ENCODE measurements around the gene RC3H2. TPM values are rescaled to one million over a fixed set of nuclear protein-coding genes. Genes with fewer than 3 reads are reported as not detected.
"Not testable (repeated sequence)": the region's sequence is repeated elsewhere in the genome, so short reads cannot be mapped to it uniquely, and the experiment has no call there.

RC3H2 gene
- total and polyA plus RNA-seq, 7 donors, result 5.6 to 33.7 (median 24.8) TPM

DNA sequence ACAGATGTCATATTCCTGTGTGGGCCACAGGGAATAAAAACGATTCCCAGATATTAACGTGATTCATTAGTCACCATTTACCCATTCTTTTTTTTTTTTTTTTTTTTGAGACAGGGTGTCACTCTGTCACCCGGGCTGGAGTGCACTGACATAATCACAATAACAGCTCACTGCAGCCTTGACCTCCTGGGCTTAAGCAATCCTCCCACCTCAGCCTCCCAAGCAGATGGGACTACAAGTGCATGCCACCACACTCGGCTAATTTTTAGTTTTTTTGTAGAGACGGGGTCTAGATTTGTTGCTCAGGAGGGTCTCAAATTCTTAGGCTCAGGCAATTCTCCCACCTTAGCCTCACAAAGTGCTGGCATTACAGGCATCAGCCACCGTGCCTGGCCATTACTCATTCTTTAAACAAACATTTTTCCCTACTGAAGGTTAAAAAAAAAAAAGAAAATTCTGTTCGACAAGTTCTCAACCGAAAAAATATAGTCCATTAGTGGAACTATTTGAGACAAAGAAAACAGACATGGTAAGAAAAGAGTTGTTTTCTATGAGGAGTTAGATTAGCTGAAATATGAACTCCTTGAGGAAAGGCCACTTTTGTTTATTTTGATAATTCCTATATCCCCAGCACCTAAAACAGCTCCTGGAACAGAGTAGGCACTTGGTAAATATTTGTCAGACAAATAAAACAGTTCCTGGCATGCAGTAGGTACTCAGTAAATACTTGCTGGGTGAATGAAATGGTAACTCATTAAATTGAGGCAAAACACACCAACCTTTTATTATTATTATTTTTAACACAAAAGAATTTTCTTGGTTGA is 44.6 kb downstream of the RC3H2 start:
- intact Hi-C loops (cut with DNase I), result no loop called here

DNA sequence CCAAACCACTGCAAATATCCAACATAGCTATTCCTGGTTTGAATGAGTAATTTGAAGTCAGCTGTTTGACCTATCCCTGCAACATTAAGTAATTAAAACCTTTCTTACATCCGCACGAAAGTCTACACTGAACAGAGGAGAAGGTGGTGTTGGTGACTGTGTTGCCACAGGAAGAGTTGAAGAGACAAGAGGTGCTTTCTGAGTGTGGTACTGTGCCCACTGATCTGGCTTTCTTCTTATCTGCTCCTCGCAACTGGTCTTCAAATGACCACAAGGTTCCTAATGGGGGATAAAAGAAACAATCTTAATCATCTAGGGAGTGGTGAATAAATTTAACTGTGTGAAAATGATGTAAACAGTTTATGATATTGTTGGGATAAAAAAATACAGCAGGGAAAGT is 47.3 kb downstream of the RC3H2 start:
- TF ChIP-seq, protein P1, sequence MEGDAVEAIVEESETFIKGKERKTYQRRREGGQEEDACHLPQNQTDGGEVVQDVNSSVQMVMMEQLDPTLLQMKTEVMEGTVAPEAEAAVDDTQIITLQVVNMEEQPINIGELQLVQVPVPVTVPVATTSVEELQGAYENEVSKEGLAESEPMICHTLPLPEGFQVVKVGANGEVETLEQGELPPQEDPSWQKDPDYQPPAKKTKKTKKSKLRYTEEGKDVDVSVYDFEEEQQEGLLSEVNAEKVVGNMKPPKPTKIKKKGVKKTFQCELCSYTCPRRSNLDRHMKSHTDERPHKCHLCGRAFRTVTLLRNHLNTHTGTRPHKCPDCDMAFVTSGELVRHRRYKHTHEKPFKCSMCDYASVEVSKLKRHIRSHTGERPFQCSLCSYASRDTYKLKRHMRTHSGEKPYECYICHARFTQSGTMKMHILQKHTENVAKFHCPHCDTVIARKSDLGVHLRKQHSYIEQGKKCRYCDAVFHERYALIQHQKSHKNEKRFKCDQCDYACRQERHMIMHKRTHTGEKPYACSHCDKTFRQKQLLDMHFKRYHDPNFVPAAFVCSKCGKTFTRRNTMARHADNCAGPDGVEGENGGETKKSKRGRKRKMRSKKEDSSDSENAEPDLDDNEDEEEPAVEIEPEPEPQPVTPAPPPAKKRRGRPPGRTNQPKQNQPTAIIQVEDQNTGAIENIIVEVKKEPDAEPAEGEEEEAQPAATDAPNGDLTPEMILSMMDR (IDR thresholded peaks at IDR 0.05), result no peak
- Histone ChIP-seq H3K36me3 (ENCODE audit: insufficient read depth in 1 of 2, low read depth in 1 of 2) (peaks cover 2 to 90% of the 10 kb centered on the region in 2 donors), H3K27me3 (ENCODE audit: insufficient read depth in 3 of 3, low read length in 2 of 3) (no peaks in the 10 kb centered on the region), H3K4me3 (no peak overlapping the region), H3K4me1 (no peaks in the 10 kb centered on the region), H3K27ac (no peak overlapping the region), H3K9me3 (no peaks in the 10 kb centered on the region)
- ATAC-seq (no peak), DNase-seq (no peak)
- WGBS, 3 donors, result 96 to 98% (median 98%) methylated on average over 3 of the region's 3 CpGs
- intact Hi-C loops (cut with DNase I), result no loop called here

More for the DNA sequence above, 44.6 kb downstream of the RC3H2 start:
- 91 to 92% (median 91%) methylated on average over 8 of the region's 8 CpGs for WGBS, 3 donors
- no peak for DNase-seq
- TF ChIP-seq, protein P1 (IDR thresholded peaks at IDR 0.05), result no peak
- ATAC-seq, result no peak
- Histone ChIP-seq H3K27ac (no peak overlapping the region), H3K4me1 (no peaks in the 10 kb centered on the region), H3K4me3 (no peak overlapping the region), H3K27me3 (ENCODE audit: insufficient read depth in 3 of 3, low read length in 2 of 3) (no peaks in the 10 kb centered on the region), H3K36me3 (ENCODE audit: insufficient read depth in 1 of 2, low read depth in 1 of 2) (peaks cover 2 to 73% of the 10 kb centered on the region in 2 donors), H3K9me3 (no peaks in the 10 kb centered on the region)

DNA sequence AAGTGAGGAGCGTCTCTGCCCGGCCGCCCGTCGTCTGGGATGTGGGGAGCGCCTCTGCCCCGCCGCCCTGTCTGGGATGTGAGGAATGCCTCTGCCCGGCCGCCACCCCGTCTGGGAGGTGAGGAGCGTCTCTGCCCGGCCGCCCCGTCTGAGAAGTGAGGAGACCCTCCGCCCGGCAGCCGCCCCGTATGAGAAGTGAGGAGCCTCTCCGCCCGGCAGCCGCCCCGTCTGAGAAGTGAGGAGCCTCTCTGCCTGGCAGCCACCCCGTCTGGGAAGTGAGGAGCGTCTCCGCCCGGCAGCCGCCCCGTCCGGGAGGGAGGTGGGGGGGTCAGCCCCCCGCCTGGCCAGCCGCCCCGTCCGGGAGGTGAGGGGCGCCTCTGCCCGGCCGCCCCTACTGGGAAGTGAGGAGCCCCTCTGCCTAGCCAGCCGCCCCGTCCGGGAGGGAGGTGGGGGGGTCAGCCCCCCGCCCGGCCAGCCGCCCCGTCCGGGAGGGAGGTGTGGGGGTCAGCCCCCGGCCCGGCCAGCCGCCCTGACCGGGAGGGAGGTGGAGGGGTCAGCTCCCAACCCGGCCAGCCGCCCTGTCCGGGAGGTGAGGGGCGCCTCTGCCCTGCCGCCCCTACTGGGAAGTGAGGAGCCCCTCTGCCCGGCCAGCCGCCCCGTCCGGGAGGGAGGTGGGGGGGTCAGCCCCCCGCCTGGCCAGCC is 52.9 kb downstream of the RC3H2 start:
- H3K27ac ChIP-seq; H3K9me3 ChIP-seq; intact Hi-C loops (cut with DNase I); ATAC-seq; H3K4me3 ChIP-seq; H3K4me1 ChIP-seq; DNase-seq; H3K27me3 ChIP-seq (ENCODE audit: insufficient read depth in 3 of 3, low read length in 2 of 3): not testable (repeated sequence)
- 95 to 96% (median 96%) methylated on average over 13 to 38 of the region's 59 CpGs for WGBS, 3 donors
- peaks cover 6 to 89% of the 10 kb centered on the region in 2 donors for H3K36me3 ChIP-seq (ENCODE audit: insufficient read depth in 1 of 2, low read depth in 1 of 2)

DNA sequence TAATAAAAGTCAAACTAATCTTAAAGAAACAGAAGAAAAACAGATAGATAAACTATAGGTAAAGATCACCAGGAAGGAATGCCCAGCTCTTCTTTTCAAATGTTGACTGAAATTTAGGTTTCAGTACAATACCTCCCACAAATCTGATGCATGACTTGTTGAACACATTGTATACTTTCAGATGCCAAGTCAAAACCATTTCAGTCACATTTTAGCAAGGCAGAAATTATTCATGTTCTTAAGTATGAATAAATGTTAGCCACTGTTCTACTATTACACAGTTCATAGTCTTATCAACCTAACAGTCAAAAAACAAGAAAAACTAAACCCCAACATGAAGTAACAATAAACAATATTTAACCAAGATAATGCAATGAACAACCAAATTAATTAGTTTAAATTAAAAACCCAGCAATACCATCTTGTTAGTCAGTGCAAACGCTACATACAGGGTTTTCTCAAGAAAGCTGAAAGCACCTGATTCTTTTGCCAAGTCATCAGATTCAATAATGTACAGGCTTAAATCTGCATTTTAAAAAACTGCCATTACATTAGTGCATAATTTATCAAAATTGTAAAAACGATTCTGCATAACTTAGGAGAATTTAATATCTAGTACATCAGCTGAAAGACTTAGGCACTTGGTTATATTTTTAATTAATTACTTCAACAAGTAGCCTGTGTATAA is 56.8 kb downstream of the RC3H2 start:
- H3K4me1 ChIP-seq, result no peaks in the 10 kb centered on the region
- TF ChIP-seq, protein P1 (IDR thresholded peaks at IDR 0.05), result no peak
- H3K9me3 ChIP-seq, result no peaks in the 10 kb centered on the region
- H3K27ac ChIP-seq, result no peak overlapping the region
- 86 to 95% (median 91%) methylated on average over 2 of the region's 2 CpGs for whole genome bisulfite sequencing, 3 donors
- H3K27me3 ChIP-seq (ENCODE audit: insufficient read depth in 3 of 3, low read length in 2 of 3), result no peaks in the 10 kb centered on the region
- DNase-seq, result no peak
- H3K36me3 ChIP-seq (ENCODE audit: insufficient read depth in 1 of 2, low read depth in 1 of 2), result peaks cover 4 to 75% of the 10 kb centered on the region in 2 donors
- intact Hi-C loops (cut with DNase I), result loop anchor here in 1 of 2 donors (5.0 kb wide), 1 partner anchor 39 kb away; no protein-coding TSS in a partner anchor
- no peak for ATAC-seq
- H3K4me3 ChIP-seq, result no peak overlapping the region

Measured in psoas muscle (tissue), 8 donors.